Fibroblast of mammary gland (primary cell): Measurements from ENCODE around the gene TASOR.

Experiments used
- DNase-seq: peaks from one replicate; pipeline ENCODE4 v3.0.0-alpha.2; 2010; ENCODE audit warnings: low read depth
- H3K4me3 ChIP-seq: 2 replicates; pipeline ENCODE4 v1.5.1; 2011; ENCODE audit warnings: low read depth, mild to moderate bottlenecking, low read length, moderate library complexity; ENCODE audit not compliant: control insufficient read depth
- CTCF ChIP-seq: conservative IDR thresholded peaks from 2 replicates; pipeline ENCODE4 v1.5.1; 2011; ENCODE audit warnings: low read depth, low read length, inconsistent platforms; ENCODE audit not compliant: control insufficient read depth, insufficient read depth

TASOR gene

GRCh38 chr3:56682462-56683121 is 473 bp downstream of the TASOR start:
- DNase-seq: peak; percentile 60
- peak overlapping the region; percentile 65 for H3K4me3 ChIP-seq
- TF ChIP-seq CTCF: no peak

- H3K4me3 ChIP-seq: peak overlapping the region; percentile 65
- TF ChIP-seq CTCF: no peak
These were observed 1.0 kb downstream of the TASOR start for GRCh38 chr3:56681984-56682461.

GRCh38 chr3:56680054-56680580 is 2.9 kb downstream of the TASOR start:
- no peak for TF ChIP-seq CTCF
- no peak for DNase-seq

More at GRCh38 chr3:56681984-56682461, 1.0 kb downstream of the TASOR start:
- no peak for DNase-seq

GRCh38 chr3:56677286-56677685 is 5.8 kb downstream of the TASOR start:
- TF ChIP-seq CTCF: no peak
- H3K4me3 ChIP-seq: no peak overlapping the region
- DNase-seq: no peak

More at GRCh38 chr3:56680054-56680580, 2.9 kb downstream of the TASOR start:
- H3K4me3 ChIP-seq: no peak overlapping the region

GRCh38 chr3:56673781-56674457 is 9.1 kb downstream of the TASOR start:
- DNase-seq: no peak
- H3K4me3 ChIP-seq: no peak overlapping the region
- TF ChIP-seq CTCF: no peak

GRCh38 chr3:56667973-56668579 is 15.0 kb downstream of the TASOR start:
- TF ChIP-seq CTCF: no peak
- no peak overlapping the region for H3K4me3 ChIP-seq
- no peak for DNase-seq
